Measurements from ENCODE around the gene ZNF132. TPM values are rescaled to one million over a fixed set of nuclear protein-coding genes. Genes with fewer than 3 reads are reported as not detected.
A peak's percentile ranks its signal among the peaks of the same experiment; 100 is the strongest.

ZNF132 gene
- total RNA-seq, 4 donors from 2014 or later = 1.8 to 2.7 (median 2.4) TPM

DNA sequence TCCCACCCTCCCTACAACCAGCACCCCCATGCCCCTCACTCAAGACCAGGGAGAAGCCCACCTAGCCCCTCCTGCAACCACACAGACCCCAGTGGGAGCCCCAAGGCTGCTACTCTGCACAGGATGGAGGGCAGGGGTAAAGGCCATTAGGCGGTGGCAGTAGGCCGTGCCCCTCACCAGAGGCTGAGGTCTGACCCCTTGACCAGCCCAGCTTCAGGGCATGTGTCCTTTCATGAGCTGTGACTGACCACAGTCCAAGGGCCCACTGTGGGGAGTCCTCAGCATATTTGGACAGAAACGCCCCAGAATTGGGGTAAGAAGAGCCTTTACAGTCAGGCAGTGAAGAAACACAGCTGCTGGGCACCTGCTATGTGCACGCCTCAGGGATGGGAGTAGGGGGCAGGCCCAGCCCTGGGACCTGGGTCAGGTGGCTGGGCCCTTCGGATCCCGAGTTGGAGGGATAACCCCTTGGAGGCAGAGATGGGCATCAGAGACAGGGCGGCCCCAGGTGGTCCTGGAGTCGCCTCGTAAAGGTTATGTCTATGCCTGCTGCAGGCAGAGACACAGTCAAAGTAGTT, 54.6 kb downstream of the ZNF132 start:
- no peak for DNase-seq
- intact Hi-C loops (cut with DNase I; ENCODE audit: low total_unique reads) = loop anchor here (5.0 kb wide), 1 partner anchor 82 kb away; the partner anchor contains the start of gene ZNF324
- peak overlapping the region; percentile 95 to 100 (median 99) for H3K27ac ChIP-seq

DNA sequence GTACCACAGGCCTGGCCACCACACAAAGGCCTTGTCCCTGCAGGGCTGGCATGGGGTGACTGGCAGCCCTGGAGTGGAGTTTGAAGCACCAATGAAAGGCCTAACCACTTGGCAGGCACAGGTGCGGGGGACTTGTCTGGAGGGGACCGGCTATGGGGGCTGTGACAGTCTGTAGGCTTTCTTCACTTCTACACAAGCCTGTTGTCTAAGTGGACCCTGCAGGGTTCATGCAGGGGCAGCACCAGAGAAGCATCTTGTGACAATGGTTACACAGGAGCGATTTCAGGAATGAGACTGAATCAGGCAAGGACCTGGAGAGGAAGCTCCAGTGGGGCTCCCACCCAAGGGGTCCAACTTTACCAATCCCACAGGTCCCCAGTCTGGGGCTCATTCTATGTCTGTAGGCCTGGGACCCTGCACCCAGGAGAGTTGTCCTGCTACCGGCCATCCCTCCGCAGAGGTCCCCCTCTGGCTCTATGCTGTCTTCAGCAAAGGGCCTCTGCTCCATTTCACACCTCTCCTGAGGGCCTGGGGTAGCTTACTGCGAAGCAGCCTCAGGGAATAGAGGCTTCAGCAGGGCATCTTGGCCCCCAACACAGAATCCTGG, 56.9 kb downstream of the ZNF132 start:
- ATAC-seq (no peak), DNase-seq (no peak)
- in situ Hi-C loops (cut with MboI; ENCODE audit: low sequenced_read_pairs in 4 of 4) = no loop called here
- Histone ChIP-seq H3K36me3 (peaks cover 0 to 2% of the 10 kb centered on the region in 2 donors), H3K4me1 (peaks cover 40 to 48% of the 10 kb centered on the region in 2 donors), H3K27me3 (no peaks in the 10 kb centered on the region), H3K27ac (no peak overlapping the region), H3K4me3 (no peak overlapping the region), H3K9me3 (no peaks in the 10 kb centered on the region)
- TF ChIP-seq POLR2A (IDR thresholded peaks at IDR 0.05) = no peak
- TF ChIP-seq, protein P1, sequence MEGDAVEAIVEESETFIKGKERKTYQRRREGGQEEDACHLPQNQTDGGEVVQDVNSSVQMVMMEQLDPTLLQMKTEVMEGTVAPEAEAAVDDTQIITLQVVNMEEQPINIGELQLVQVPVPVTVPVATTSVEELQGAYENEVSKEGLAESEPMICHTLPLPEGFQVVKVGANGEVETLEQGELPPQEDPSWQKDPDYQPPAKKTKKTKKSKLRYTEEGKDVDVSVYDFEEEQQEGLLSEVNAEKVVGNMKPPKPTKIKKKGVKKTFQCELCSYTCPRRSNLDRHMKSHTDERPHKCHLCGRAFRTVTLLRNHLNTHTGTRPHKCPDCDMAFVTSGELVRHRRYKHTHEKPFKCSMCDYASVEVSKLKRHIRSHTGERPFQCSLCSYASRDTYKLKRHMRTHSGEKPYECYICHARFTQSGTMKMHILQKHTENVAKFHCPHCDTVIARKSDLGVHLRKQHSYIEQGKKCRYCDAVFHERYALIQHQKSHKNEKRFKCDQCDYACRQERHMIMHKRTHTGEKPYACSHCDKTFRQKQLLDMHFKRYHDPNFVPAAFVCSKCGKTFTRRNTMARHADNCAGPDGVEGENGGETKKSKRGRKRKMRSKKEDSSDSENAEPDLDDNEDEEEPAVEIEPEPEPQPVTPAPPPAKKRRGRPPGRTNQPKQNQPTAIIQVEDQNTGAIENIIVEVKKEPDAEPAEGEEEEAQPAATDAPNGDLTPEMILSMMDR (IDR thresholded peaks at IDR 0.05 in 4 of 5, conservative IDR thresholded peaks at IDR 0.05 in 1 of 5) = no peak
- intact Hi-C loops (cut with DNase I; ENCODE audit: low total_unique reads) = loop anchor here (5.0 kb wide), 1 partner anchor 201 kb away; the partner anchor contains the start of gene ZNF274

More for the DNA sequence above, 54.6 kb downstream of the ZNF132 start:
- Histone ChIP-seq H3K4me1 (peaks cover 32 to 40% of the 10 kb centered on the region in 2 donors), H3K4me3 (peak overlapping the region; percentile 75 to 89 (median 78)), H3K27me3 (no peaks in the 10 kb centered on the region), H3K36me3 (peaks cover 0 to 22% of the 10 kb centered on the region in 2 donors), H3K9me3 (no peaks in the 10 kb centered on the region)
- ATAC-seq = no peak
- in situ Hi-C loops (cut with MboI; ENCODE audit: low sequenced_read_pairs in 4 of 4) = no loop called here
- TF ChIP-seq, protein P1 (IDR thresholded peaks at IDR 0.05 in 4 of 5, conservative IDR thresholded peaks at IDR 0.05 in 1 of 5) = no peak
- no peak for TF ChIP-seq POLR2A (IDR thresholded peaks at IDR 0.05)

Small RNA genes within 50 kb of the gene (microRNA-seq; reads per million reads assigned to microRNA genes)
- 0 to 1.2 reads per million in 2 donors for gene MIR4754 (ENCODE audit: borderline replicate concordance in 2 of 2)

Other genes with a start within 250 kb of the ZNF132 start
- 1 to 10 TPM; 3.8 to 9.5 (median 6.0) TPM for gene ZNF544, start 211.2 kb downstream of the ZNF132 start, total RNA-seq
- gene ZNF8, start 161.2 kb downstream of the ZNF132 start, total RNA-seq = 1 to 10 TPM in 2 of 4 donors, under 1 TPM in 2; 0.78 to 2.1 (median 1.2) TPM
- 10 to 100 TPM; 27.1 to 38.2 (median 32.4) TPM for gene ERVK3-1, start 134.8 kb downstream of the ZNF132 start, total RNA-seq
- 1 to 10 TPM; 1.1 to 2.4 (median 1.8) TPM for gene ZSCAN22, start 113.2 kb downstream of the ZNF132 start, total RNA-seq
- gene A1BG, start 86.7 kb downstream of the ZNF132 start, total RNA-seq = 10 to 100 TPM in 1 of 4 donors, 1 to 10 TPM in 2, not detected in 1; 4.5 to 12.5 (median 9.0) TPM
- under 1 TPM in 3 of 4 donors, not detected in 1; 0.07 to 0.87 (median 0.36) TPM for gene ZNF497, start 77.4 kb downstream of the ZNF132 start, total RNA-seq
- gene ZNF837, start 59.1 kb downstream of the ZNF132 start, total RNA-seq = under 1 TPM in 2 of 4 donors, not detected in 2; 0.11 to 0.36 TPM
- gene RPS5, start 52.9 kb downstream of the ZNF132 start, total RNA-seq = 1,000 to 10,000 TPM; 1,345 to 1,665 (median 1,438) TPM
- gene RNF225, start 44.5 kb downstream of the ZNF132 start, total RNA-seq = not detected
- 10 to 100 TPM in 2 of 4 donors, 1 to 10 TPM in 2; 8.5 to 21.4 (median 10.2) TPM for gene ZNF584, start 31.5 kb downstream of the ZNF132 start, total RNA-seq
- 1 to 10 TPM; 3.8 to 7.6 (median 7.0) TPM for gene ZNF324B, start 11.5 kb upstream of the ZNF132 start, total RNA-seq
- gene ZNF324, start 26.9 kb upstream of the ZNF132 start, total RNA-seq = 10 to 100 TPM in 3 of 4 donors, 1 to 10 TPM in 1; 8.1 to 11.4 (median 11.3) TPM
- 10 to 100 TPM in 1 of 4 donors, 1 to 10 TPM in 3; 7.5 to 13.1 (median 8.9) TPM for gene ZNF446, start 36.2 kb upstream of the ZNF132 start, total RNA-seq
- gene SLC27A5, start 71.8 kb upstream of the ZNF132 start, total RNA-seq = 1 to 10 TPM; 2.0 to 9.1 (median 4.6) TPM
- 10 to 100 TPM in 2 of 4 donors, 1 to 10 TPM in 2; 5.9 to 12.2 (median 9.6) TPM for gene ZBTB45, start 79.7 kb upstream of the ZNF132 start, total RNA-seq
- gene TRIM28, start 103.9 kb upstream of the ZNF132 start, total RNA-seq = 100 to 1,000 TPM; 145 to 239 (median 191) TPM
- gene CHMP2A, start 115.0 kb upstream of the ZNF132 start, total RNA-seq = 100 to 1,000 TPM in 2 of 4 donors, 10 to 100 TPM in 2; 82.3 to 165 (median 113) TPM
- gene UBE2M, start 118.5 kb upstream of the ZNF132 start, total RNA-seq = 10 to 100 TPM; 23.5 to 74.5 (median 41.6) TPM
- gene MZF1, start 133.2 kb upstream of the ZNF132 start, total RNA-seq = 10 to 100 TPM in 3 of 4 donors, 1 to 10 TPM in 1; 6.8 to 21.5 (median 15.1) TPM